Stimulated activated memory B cell treated with anti-CD40 and anti-IgM and Interleukin-4, amounts not matched to agents 10 μg/mL and 1 μg/mL and 100 μg/mL, for 72 hours (primary cell): Measurements from ENCODE around the gene MIA.
A peak's percentile ranks its signal among the peaks of the same experiment; 100 is the strongest.
"Not testable (repeated sequence)": the region's sequence is repeated elsewhere in the genome, so short reads cannot be mapped to it uniquely, and the experiment has no call there.

Experiments used
- ATAC-seq: fragments of 150-1000 bp; cut with Tn5 transposase; 2 replicates; pipeline ENCODE4 v1.10.0; 2021
- H3K27ac Mint-ChIP-seq: one replicate; pipeline ENCODE4 v1.8.0; 2022; ENCODE audit warnings: mild to moderate bottlenecking, mixed read lengths
- H3K27me3 Mint-ChIP-seq: one replicate; pipeline ENCODE4 v1.8.0; 2022; ENCODE audit warnings: mixed read lengths
- H3K36me3 Mint-ChIP-seq: one replicate; pipeline ENCODE4 v1.8.0; 2022; ENCODE audit warnings: mixed read lengths
- H3K4me1 Mint-ChIP-seq: one replicate; pipeline ENCODE4 v1.8.0; 2022; ENCODE audit warnings: mixed read lengths
- H3K4me3 Mint-ChIP-seq: one replicate; pipeline ENCODE4 v1.8.0; 2022; ENCODE audit warnings: mild to moderate bottlenecking, moderate library complexity, mixed read lengths
- H3K9me3 Mint-ChIP-seq: one replicate; pipeline ENCODE4 v1.8.0; 2022; ENCODE audit warnings: mixed read lengths

MIA gene

GRCh38 chr19:40812571-40812970, 37.2 kb downstream of the MIA start:
- Mint-ChIP-seq H3K36me3 (peaks cover 15% of the 10 kb centered on the region), H3K4me1 (peaks cover 50% of the 10 kb centered on the region), H3K4me3 (peak overlapping the region; percentile 96), H3K27ac (peak overlapping the region; percentile 82)
- ATAC-seq, H3K9me3 Mint-ChIP-seq, H3K27me3 Mint-ChIP-seq: not testable (repeated sequence)

- Mint-ChIP-seq H3K4me3 (no peak overlapping the region), H3K4me1 (peaks cover 50% of the 10 kb centered on the region), H3K27me3 (no peaks in the 10 kb centered on the region), H3K9me3 (no peaks in the 10 kb centered on the region), H3K36me3 (peaks cover 9% of the 10 kb centered on the region), H3K27ac (no peak overlapping the region)
- ATAC-seq: no peak
These were observed 37.9 kb downstream of the MIA start for GRCh38 chr19:40813182-40813581.

- Mint-ChIP-seq H3K27me3 (no peaks in the 10 kb centered on the region), H3K4me1 (peaks cover 54% of the 10 kb centered on the region), H3K4me3 (no peak overlapping the region), H3K36me3 (peaks cover 4% of the 10 kb centered on the region), H3K27ac (peak overlapping the region; percentile 1), H3K9me3 (no peaks in the 10 kb centered on the region)
- no peak for ATAC-seq
These were observed 39.9 kb downstream of the MIA start for GRCh38 chr19:40815223-40815622.

- not testable (repeated sequence) for H3K36me3 Mint-ChIP-seq, H3K27me3 Mint-ChIP-seq, H3K9me3 Mint-ChIP-seq
- peaks cover 41% of the 10 kb centered on the region for H3K4me1 Mint-ChIP-seq
- peak overlapping the region; percentile 30 for H3K27ac Mint-ChIP-seq
- H3K4me3 Mint-ChIP-seq: peak overlapping the region; percentile 79
- peak; percentile 94 for ATAC-seq
These were observed 43.4 kb downstream of the MIA start for GRCh38 chr19:40818480-40819399.

GRCh38 chr19:40819479-40820234, 44.3 kb downstream of the MIA start:
- ATAC-seq: peak; percentile 40
- H3K27ac Mint-ChIP-seq: peak overlapping the region; percentile 30
- H3K4me3 Mint-ChIP-seq: not testable (repeated sequence)

GRCh38 chr19:40822161-40822560, 46.8 kb downstream of the MIA start:
- ATAC-seq: no peak
- Mint-ChIP-seq H3K4me3 (no peak overlapping the region), H3K9me3 (no peaks in the 10 kb centered on the region), H3K36me3 (peaks cover 14% of the 10 kb centered on the region), H3K4me1 (peaks cover 44% of the 10 kb centered on the region), H3K27ac (no peak overlapping the region), H3K27me3 (no peaks in the 10 kb centered on the region)

More at GRCh38 chr19:40819479-40820234, 44.3 kb downstream of the MIA start:
- H3K9me3 Mint-ChIP-seq, H3K27me3 Mint-ChIP-seq, H3K36me3 Mint-ChIP-seq: not testable (repeated sequence)
- H3K4me1 Mint-ChIP-seq: peaks cover 44% of the 10 kb centered on the region

- not testable (repeated sequence) for H3K4me3 Mint-ChIP-seq, H3K27ac Mint-ChIP-seq, H3K9me3 Mint-ChIP-seq, ATAC-seq, H3K27me3 Mint-ChIP-seq
- Mint-ChIP-seq H3K4me1 (peaks cover 39% of the 10 kb centered on the region), H3K36me3 (peaks cover 21% of the 10 kb centered on the region)
These were observed 47.6 kb downstream of the MIA start for GRCh38 chr19:40822704-40823553.

GRCh38 chr19:40824916-40825315, 49.6 kb downstream of the MIA start:
- H3K4me1 Mint-ChIP-seq: peaks cover 20% of the 10 kb centered on the region
- peaks cover 36% of the 10 kb centered on the region for H3K36me3 Mint-ChIP-seq
- H3K4me3 Mint-ChIP-seq, ATAC-seq, H3K9me3 Mint-ChIP-seq, H3K27me3 Mint-ChIP-seq, H3K27ac Mint-ChIP-seq: not testable (repeated sequence)

GRCh38 chr19:40825460-40826095, 50.3 kb downstream of the MIA start:
- H3K36me3 Mint-ChIP-seq: peaks cover 36% of the 10 kb centered on the region

GRCh38 chr19:40826312-40826698, 51.0 kb downstream of the MIA start:
- H3K27me3 Mint-ChIP-seq, ATAC-seq, H3K27ac Mint-ChIP-seq, H3K9me3 Mint-ChIP-seq, H3K4me3 Mint-ChIP-seq: not testable (repeated sequence)
- H3K36me3 Mint-ChIP-seq: peaks cover 36% of the 10 kb centered on the region
- H3K4me1 Mint-ChIP-seq: peaks cover 20% of the 10 kb centered on the region

More at GRCh38 chr19:40825460-40826095, 50.3 kb downstream of the MIA start:
- peaks cover 20% of the 10 kb centered on the region for H3K4me1 Mint-ChIP-seq
- H3K4me3 Mint-ChIP-seq, ATAC-seq, H3K9me3 Mint-ChIP-seq, H3K27me3 Mint-ChIP-seq, H3K27ac Mint-ChIP-seq: not testable (repeated sequence)

- H3K27ac Mint-ChIP-seq, H3K9me3 Mint-ChIP-seq, ATAC-seq, H3K4me3 Mint-ChIP-seq, H3K27me3 Mint-ChIP-seq: not testable (repeated sequence)
- H3K4me1 Mint-ChIP-seq: peaks cover 20% of the 10 kb centered on the region
- peaks cover 36% of the 10 kb centered on the region for H3K36me3 Mint-ChIP-seq
These were observed 51.5 kb downstream of the MIA start for GRCh38 chr19:40826699-40827385.
